Activated gamma-delta T cell treated with anti-CD3 and anti-CD28 coated beads, Interleukin-2, amount 50 U/mL, for 16 hours (primary cell): ENCODE measurements around the gene SLC5A2.
A peak's percentile ranks its signal among the peaks of the same experiment; 100 is the strongest.
"Not testable (repeated sequence)": the region's sequence is repeated elsewhere in the genome, so short reads cannot be mapped to it uniquely, and the experiment has no call there.

Source experiments
- DNase-seq: peaks from one replicate; pipeline ENCODE4 v3.0.0-alpha.2; 2020; ENCODE audit warnings: low read depth

The SLC5A2 gene

DNA sequence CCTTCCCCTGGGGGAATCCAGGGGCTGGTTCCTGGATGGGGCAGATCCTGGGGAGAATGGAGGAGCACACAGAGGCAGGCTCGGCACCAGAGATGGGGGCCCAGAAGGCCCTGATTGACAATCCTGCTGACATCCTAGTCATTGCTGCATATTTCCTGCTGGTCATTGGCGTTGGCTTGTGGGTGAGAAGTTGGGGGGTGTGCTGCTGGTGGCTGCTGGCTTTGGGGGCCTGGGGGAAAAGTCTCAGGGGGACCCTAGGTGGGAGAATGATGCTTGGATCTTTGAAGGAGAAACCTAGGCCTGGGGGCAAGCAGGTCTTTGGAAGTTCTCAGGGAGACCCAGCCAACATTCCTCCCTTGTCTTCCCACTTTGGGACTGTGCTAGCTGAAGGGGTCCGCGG lies at the start of gene SLC5A2:
SLC5A2 (plus strand) TSS at position 43 of the 400 bp plus-strand sequence; CDS start at position 57, 14 bp downstream.
- no peak for DNase-seq

DNA sequence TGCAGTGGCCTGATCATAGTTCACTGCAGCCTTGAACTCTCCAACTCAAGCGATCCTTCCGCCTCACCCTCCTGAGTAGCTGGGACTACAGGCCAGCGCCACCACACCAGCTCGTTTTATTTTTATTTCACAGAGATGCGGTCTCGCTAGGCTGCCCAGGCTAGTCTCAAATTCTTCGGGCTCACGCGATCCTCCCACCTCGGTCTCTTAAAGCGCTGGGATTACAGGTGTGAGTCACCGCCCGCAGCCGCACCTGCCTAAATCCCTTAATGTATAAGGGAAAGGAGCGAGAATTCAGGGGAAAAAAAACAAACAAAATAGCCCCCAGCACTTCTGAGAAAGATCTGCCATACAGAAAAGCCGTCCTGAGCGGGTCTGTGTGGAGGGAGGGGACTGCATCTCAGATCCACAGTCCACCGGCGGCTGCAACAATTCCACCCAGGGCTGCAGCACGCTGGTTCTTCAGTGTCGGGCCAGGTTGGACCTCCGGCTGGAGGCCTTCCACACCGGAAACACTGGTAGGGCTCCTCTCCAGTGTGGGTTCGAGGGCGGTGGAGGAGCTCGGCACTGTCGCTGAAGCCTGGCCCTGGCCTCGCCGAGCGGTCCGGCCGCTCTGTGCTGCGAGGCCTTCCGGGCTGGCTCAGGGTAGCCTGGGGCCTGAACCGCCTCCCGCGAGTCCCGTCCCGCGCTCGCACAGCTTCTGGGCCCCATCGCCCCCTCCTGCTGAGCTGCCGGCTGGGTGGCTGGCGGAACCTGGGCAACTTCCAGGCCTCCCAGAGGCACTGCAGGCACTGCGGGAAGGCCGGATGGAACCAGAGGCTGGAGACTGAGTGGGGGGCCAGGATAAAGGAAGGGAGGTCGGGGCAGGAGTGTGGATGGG lies 47.3 kb upstream of the SLC5A2 start:
- no peak for DNase-seq

DNA sequence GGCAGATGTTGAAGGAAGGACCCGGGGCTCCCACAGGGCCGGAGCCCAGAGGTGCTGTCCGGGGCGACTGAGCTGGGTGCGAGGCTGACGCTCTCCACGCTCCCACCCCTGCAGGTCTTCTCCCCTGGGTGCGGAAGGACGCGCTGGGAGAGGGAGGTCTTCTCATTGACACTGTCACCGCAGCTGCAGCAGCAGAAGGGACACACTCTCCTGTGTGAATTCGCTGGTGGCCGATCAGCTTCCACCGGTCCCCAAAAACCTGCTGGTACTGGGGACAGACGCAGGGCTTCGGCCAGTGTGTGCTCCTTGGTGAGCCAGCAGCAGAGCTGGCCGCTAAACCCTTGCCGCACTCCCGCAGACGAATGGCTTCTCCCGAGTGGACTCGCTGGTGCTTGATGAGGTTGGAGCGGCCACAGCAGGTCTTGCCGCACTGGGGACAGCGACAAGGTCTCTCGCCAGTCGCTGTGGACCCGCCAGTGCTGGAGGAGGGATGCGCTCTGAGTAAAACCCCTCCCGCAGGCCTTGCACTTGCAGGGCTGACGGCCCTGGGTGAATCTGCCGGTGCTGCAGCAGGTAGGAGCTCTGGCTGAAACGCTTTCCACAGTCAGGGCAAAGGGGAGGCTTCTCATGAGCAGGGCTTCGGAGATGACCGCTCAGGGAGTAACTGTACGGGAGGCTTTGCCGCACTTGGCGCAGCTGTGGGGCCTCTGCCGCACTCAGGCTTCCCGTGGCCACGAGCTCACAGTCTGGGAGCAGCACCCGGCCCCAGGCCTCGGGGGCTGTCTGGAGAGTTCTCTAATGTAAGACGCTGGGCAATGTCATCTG lies 46.5 kb upstream of the SLC5A2 start:
- DNase-seq = no peak

- DNase-seq = no peak
These were observed 44.5 kb upstream of the SLC5A2 start for GRCh38 chr16:31438414-31438813.

- DNase-seq = not testable (repeated sequence)
These were observed 43.9 kb upstream of the SLC5A2 start for GRCh38 chr16:31439023-31439422.

GRCh38 chr16:31439519-31439918 lies 43.4 kb upstream of the SLC5A2 start:
- no peak for DNase-seq

DNA sequence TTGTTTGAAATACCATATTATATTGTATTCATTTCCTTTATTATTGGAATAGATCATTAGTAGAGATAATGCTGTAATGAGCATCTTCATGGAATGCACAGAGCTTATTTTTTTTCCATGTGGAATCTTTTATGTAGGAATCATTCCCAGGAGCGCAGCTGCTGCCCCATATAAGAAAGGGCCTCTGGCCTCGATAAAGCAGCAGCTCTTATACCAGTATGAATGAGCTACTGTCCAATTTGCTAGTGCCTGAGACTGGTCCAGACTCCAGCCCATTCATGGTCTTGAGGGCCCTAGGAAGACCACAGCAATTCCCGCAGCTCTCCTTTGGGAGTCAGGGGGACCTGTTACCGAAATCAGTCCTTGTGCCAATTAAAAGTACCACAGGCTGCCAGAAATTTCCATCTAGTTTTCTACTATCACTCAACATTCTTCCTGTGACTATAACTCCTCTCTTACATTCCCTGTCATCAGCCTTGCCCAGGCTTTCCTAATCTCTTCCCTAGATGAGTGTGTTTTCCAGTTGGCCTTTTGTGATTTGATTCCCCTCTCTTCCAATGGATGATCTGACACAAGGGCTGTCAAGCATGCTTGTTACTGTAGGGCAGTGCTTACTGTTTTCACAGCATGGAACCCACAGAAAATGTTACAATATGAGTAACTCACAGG lies 42.3 kb upstream of the SLC5A2 start:
- DNase-seq = no peak

GRCh38 chr16:31441956-31442355 lies 41.0 kb upstream of the SLC5A2 start:
- no peak for DNase-seq

DNA sequence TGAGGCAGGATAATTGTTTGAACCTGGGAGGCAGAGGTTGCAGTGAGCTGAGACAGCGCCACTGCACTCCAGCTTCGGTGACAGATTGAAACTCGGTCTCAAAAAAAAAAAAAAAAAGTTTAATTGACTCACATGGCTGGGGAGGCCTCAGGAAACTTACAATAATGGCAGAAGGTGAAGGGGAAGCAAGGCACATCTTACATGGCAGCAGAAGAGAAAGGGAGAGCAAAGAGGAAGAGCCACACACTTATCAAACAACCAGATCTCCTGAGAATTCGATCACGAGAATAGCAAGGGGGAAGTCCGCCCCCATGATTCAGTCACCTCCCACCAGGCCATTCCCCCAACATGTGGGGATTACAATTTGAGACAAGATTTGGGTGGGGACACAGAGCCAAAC lies 37.0 kb upstream of the SLC5A2 start:
- DNase-seq = not testable (repeated sequence)

GRCh38 chr16:31451201-31451600 lies 31.7 kb upstream of the SLC5A2 start:
- DNase-seq = no peak

DNA sequence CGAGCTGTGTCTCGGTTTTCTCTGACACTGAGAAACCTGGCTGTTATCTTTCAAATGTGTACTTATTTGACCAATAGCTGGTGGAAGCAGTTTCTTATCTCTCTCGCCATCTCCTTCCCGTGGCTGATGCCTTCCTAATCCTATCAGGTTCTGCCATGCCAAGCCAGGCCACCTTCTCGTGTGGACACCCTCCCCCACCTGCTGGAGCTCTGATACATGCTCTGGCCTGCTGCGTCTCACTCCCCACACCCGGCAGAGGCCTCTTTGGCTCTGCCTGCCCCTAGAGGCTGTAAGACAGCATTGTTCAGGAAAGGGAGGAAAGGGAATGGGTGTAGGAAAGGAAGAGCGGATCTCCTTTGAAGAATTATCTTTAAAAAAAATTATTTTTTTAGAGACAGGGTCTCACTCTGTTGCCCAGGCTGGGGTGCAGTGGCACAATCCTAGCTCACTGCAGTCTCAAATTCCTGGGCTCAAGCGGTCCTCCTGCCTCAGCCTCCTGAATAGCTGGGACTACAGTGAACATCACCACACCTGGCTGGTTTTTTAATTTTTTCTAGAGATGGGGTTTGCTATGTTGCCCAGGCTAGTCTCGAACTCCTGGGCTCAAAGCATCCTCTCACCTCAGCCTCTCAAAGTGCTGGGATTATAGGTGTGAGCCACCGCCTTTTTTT lies 31.1 kb upstream of the SLC5A2 start:
- DNase-seq = no peak

DNA sequence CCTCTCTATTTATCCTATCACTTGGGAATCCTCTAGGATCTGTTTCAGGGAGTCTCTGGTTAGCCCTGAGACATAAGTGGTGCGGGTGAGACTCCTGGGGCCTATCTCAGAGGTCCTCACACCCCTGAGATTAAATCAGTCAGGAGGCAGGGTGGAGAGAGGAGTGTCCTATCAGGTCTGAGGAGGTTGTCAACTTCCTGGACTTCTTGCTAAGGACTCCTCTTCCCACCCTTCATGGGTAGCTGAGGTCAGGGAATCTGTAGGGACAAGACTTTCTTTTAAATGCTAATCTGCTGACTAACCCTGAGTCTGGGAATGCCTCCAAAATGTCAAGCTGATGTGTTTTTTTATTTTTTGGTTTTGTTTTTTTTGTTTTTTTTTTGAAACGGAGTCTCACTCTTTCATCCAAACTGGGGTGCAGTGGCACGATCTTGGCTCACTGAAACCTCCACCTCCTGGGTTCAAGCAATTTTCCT lies 30.3 kb upstream of the SLC5A2 start:
- no peak for DNase-seq

- DNase-seq = no peak
These were observed 29.4 kb upstream of the SLC5A2 start for GRCh38 chr16:31453255-31454204.

DNA sequence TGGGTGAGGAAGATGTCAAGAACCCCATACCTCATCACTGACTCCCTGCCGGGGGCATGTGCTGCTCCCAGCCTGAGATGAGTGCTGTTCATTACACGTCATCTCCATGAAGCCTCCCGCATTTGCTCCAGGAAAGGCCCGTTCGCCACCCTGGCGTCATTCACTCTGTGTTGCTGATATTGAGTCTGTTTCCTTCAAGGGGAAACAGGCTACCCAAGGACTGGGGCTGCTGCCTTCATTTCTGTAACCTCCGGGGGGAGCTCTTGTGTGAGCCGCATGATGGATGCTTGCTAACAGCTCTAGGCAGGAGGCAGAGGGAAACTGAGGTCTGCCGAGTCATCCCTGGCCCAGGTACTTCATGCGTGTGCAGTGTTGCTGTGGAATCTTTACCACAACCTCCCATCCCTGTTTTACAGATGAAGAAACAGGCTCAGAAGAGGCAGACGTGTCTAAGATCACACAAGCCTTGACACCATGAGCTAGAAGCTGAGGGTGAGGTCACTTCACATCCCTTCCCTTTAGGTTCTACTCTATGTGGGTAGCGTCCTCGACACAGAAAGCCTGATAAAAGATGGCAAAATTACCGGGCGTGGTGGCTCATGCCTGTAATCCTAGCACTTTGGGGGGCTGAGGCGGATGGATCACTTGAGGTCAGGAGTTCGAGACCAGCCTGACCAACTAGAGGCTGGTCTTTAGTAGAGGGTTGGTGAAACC lies 27.2 kb upstream of the SLC5A2 start:
- no peak for DNase-seq

- no peak for DNase-seq
These were observed 25.9 kb upstream of the SLC5A2 start for GRCh38 chr16:31456988-31457360.

DNA sequence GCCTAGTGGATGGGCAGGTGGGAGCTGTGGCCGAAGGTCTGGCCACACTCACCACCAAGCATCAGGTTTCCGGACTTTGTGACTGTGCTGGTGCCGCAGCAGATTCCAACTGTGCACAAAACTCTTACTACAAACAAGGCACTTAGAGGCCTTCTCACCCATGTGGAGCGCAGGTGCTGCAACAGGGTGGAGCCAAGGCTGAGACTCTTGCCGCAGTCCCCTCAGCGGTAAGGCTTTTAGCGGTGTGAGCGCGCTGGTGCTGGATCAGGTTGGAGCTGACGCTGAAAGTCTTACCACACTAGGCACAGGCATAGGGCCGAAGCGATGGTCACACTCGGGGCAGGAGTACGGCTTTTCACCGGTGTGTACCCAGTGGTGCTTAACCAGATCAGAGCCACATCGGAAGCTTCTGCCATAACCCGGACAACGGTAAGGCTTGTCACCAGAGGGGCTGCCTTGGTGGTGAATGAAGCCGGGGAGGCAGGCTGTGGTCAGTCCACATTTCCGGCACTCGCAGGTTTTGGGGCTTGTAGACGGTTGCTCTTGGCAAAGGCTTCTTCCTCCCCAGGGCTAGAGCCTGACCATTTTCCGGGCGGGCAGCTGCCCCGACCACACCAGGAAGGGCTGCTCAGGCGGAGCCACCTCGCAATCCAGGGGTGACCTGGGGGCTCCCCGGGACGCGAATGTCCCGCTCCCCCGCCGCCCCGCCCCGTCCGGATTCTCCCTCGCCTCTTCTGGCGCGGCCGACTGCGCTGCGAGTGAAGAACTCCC lies 24.7 kb upstream of the SLC5A2 start:
- peak; percentile 43 for DNase-seq

GRCh38 chr16:31458844-31459686 lies 23.9 kb upstream of the SLC5A2 start, which contains the start of gene ARMC5:
Gene ARMC5 (plus strand): TSS chr16:31459501. CDS start chr16:31459525, 24 bp downstream.
- peak; percentile 92 for DNase-seq
